Stimulated activated CD4-positive, alpha-beta T cell treated with anti-CD3 and anti-CD28 coated beads, Interleukin-12 subunit alpha, Interleukin-12 subunit beta, amount 100 ng/mL, for 4 hours (primary cell): ENCODE data around the gene OR6J1.
"Not testable (repeated sequence)": the region's sequence is repeated elsewhere in the genome, so short reads cannot be mapped to it uniquely, and the experiment has no call there.

ENCODE experiments used
- DNase-seq: peaks from one replicate; pipeline ENCODE4 v3.0.0-alpha.2; 2020

Gene OR6J1

DNA sequence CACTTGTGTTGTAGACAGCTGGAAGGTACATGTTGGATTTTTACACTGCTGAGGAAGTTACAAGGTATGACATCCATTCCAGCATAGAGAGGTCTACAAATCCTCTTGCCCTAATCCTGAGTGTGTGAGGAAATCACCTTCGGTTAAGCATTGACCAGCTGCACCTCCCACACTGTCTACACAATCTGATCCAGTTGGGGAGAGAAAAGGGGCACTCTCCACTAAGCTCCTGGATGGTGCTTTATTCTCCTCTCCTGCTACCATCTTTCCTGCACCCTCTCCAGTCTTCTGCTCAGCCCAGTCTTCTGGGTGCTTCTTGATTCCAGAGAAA is at the start of gene OR6J1:
Gene OR6J1, minus strand, starts transcription at position 48 of the 331 bp plus-strand sequence. CDS start 9,541 bp downstream, outside the sequence.
- no peak for DNase-seq

- DNase-seq: no peak
These were observed 48.0 kb upstream of the OR6J1 start for GRCh38 chr14:22692194-22692593.

DNA sequence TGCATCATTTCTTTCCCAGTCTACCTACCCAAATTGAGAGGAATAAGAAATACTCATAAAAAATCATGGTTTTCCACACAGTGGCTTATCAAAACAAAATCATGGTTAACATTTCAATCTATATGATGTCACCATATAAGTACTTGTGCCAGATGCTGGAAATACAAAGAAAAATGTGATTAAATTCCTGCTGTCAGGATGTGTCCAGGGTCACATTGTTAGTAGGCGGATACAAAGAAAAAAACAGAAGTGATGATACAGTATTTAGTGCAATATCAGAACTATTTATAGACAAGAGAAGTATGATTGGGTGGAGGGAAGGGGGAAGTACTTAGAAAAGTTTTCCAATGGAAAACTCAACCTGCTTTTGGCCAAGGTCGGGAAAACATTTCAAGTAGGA is 47.0 kb upstream of the OR6J1 start:
- DNase-seq: no peak

- DNase-seq: no peak
These were observed 45.0 kb upstream of the OR6J1 start for GRCh38 chr14:22689199-22689598.

- DNase-seq: not testable (repeated sequence)
These were observed 43.8 kb upstream of the OR6J1 start for GRCh38 chr14:22687969-22688368.

- DNase-seq: not testable (repeated sequence)
These were observed 42.0 kb upstream of the OR6J1 start for GRCh38 chr14:22686176-22686611.

DNA sequence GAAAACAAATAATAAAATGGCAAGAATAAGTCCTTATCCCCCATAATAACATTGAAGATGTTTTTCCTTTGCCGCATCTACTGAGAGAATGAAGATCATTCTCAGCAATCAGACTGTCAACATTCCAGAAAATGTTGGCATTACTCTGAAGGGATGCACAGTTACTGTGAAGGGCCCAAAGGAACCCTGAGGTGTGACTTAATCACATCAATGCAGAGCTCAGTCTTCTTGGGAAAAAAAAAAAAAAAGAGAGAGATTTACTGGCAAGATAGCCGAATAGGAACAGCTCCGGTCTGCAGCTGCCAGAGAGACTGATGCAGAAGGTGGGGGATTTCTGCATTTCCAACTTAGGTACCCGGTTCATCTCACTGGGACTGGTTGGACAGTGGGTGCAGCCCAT is 41.3 kb upstream of the OR6J1 start:
- no peak for DNase-seq

- DNase-seq: not testable (repeated sequence)
These were observed 39.3 kb upstream of the OR6J1 start for GRCh38 chr14:22683428-22683827.

- no peak for DNase-seq
These were observed 34.1 kb upstream of the OR6J1 start for GRCh38 chr14:22678221-22678620.

DNA sequence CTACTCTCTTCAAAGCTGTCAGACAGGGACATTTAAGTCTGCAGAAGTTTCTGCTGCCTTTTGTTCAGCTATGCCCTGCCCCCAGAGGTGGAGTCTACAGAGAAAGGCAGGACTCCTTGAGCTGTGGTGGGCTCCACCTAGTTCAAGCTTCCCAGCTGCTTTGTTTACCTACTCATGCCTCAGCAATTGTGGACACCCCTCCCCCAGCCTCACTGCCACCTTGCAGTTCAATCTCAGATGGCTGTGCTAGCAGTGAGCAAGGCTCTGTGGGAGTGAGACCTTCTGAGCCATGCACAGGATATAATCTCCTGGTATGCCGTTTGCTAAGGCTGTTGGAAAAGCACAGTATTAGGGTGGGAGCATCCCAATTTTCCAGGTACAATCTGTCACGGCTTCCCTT is 33.4 kb upstream of the OR6J1 start:
- DNase-seq: not testable (repeated sequence)

DNA sequence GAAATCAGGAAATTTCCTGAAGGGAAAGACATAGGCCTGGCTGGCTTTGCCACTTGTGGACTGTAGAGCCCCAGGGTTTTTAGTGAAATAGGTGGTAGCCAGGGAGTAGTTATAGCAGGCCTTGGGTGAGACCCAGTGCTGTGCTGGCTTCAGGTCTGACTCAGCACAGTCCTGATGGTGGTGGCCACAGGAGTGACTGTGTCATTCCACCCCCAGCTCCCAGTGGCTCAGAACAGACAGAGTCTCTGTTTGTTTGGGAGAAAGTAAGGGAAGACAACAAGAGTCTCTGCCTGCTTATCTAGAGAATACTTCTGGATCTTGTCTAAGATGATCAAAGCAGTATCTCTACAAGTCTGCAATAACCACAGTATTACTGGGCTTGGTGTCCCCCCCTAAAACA is 27.5 kb upstream of the OR6J1 start:
- DNase-seq: no peak

DNA sequence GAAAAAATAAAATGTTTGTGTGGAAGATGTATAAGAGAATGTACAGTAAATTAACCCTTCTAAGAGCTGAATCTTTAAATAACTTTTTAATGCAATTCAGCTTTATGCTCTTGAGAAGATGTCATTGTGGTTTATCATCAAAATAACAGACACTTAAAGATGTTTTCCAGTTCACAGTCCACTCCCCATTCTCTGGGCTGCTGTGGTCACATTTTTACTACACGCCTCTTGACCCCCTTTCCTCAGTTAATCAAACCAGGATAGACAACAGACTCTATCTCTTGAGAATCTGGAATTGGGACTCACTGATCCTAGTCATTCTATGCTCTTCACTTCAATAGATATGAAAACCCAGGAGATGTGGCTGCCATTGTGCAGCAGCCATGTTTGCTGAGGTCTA is 24.7 kb upstream of the OR6J1 start:
- no peak for DNase-seq

GRCh38 chr14:22668417-22668816 is 24.3 kb upstream of the OR6J1 start:
- DNase-seq: no peak

DNA sequence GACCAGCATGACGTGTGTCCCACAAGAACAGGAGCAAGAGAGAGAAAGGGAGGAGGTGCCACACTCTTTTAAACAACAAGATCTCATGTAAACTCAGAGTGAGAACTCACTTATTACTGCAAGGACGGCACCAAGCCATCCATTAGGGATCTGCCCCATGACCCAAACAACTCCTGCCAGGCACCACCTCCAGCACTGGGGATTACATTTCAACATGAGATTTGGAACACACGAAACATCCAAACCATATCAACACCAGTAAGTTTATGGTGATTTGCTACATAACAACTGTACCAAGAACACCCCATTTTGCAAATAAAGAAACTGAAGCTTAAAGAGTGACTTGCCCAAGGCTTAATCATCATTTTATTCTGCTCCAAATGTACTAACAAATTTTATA is 23.7 kb upstream of the OR6J1 start:
- no peak for DNase-seq

GRCh38 chr14:22666203-22666893 is 22.2 kb upstream of the OR6J1 start:
- no peak for DNase-seq

DNA sequence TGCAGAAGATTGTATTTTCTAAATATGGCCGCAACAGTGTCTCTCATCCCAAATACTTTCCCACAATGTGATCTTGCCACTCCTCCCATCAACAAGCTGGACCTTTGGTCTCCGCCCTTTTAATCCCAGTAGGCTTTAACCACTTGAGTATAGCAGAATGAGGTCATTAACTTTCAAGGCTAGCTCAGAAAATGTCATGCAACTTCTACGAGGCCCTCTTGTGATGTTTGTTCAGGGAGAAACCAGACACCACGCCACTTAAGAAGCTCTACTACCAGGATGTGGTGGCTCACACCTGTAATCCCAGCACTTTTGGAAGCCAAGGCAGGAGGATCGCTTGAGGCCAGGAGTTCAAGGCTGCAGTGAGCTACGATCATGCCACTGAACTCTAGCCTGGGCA is 20.1 kb upstream of the OR6J1 start:
- no peak for DNase-seq

GRCh38 chr14:22660654-22661053 is 16.5 kb upstream of the OR6J1 start:
- no peak for DNase-seq

- DNase-seq: no peak
These were observed 14.8 kb upstream of the OR6J1 start for GRCh38 chr14:22658946-22659345.

DNA sequence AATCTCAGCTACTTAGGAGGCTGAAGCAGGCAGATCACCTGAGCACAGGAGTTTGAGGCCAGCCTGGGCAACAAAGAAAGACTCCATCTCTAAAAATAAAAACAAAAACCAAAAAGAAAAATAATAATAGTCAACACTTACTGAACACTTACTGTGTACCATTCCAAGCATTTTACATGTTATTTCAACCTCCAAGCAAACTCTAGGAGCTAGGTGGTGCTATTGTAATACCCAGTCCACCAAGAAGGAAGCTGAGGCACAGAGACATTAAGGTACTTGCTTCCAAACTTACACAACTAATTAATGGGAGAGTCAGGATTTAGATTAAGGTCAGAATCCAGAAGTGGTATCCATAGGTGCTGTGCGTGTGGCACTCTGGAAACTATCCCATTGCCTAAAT is 13.7 kb upstream of the OR6J1 start:
- no peak for DNase-seq

DNA sequence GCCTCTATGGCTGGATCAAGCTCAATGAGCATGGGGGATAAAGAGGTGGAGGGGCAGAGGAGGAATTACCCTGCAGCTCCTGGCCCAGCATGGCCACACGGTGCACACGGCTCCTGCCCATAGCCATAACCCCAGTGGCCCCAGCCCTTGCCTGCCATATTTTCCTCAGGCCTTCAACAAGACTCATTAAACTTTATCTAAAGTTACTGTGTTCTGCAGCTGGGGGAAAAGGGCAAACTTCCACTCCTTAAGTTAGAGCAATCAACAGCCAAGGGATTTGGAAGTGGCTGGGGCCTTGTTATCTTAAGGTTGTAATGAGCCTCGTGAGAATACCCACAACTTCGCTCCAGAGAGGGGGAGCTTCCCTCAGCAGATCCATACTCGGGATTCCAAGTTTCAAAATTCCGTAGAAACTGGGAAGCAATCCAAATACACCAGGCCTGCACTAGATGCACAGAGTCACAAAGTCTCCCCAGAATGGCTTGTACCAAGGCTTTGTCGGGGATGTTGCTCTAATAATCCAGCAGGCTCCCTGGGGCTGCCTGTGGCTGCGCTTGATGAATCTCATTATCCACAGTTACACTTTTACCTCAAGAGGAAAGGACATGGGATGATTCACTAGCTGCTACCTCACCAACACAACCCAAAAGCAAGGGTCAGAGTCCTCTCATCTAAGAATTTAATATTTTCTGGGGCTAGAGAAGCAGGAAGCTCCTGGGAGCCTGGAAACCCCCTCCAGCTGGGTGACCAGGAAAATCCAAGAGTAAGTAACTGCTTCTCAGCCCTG is 13.0 kb upstream of the OR6J1 start:
- no peak for DNase-seq

- DNase-seq: no peak
These were observed 12.1 kb upstream of the OR6J1 start for GRCh38 chr14:22656226-22656625.

- peak; percentile 41 for DNase-seq
These were observed 9.0 kb upstream of the OR6J1 start for GRCh38 chr14:22653012-22653621.

DNA sequence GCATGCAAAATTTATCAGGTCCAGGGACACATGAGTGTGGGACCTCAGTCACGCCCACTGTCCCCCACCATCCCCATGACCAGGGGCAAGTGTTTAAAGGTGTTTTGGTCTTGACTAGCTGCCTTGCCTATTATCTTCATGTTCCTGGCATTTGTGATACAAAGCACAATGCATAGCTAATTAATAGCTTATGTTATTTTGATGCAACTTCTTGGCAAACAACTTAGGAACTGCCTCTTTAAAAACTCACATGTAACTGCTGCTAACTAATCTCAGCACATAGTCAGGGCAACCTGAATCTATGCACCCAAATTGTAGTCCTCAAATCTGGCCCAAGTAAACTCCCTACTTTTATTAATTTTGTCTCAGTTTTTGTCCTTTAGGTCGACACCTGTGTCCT is 7.4 kb upstream of the OR6J1 start:
- no peak for DNase-seq

- no peak for DNase-seq
These were observed 6.9 kb upstream of the OR6J1 start for GRCh38 chr14:22650960-22651521.
